NCI-H748 (cell line): ENCODE measurements around the gene PUS1.
"Not testable (repeated sequence)": the region's sequence is repeated elsewhere in the genome, so short reads cannot be mapped to it uniquely, and the experiment has no call there.

Experiments
- DNase-seq: peaks from one replicate; lab custom pipeline; 2025; ENCODE audit not compliant: unreplicated experiment; lab: John Stamatoyannopoulos, UW

PUS1 gene

GRCh38 chr12:131928711-131929580 is at the start of gene PUS1:
PUS1 (plus strand) TSS chr12:131929276; CDS start chr12:131929723, 447 bp downstream.
- peak; percentile 95 for DNase-seq

GRCh38 chr12:131882804-131883520 is 46.1 kb upstream of the PUS1 start:
- DNase-seq = no peak

GRCh38 chr12:131883521-131883900 is 45.6 kb upstream of the PUS1 start:
- no peak for DNase-seq

- not testable (repeated sequence) for DNase-seq
Measured at GRCh38 chr12:131885076-131885475, 44.0 kb upstream of the PUS1 start.

- DNase-seq = no peak
Measured at GRCh38 chr12:131885543-131886057, 43.5 kb upstream of the PUS1 start.

GRCh38 chr12:131891722-131892121 is 37.4 kb upstream of the PUS1 start:
- DNase-seq = not testable (repeated sequence)

GRCh38 chr12:131892711-131893604 is 36.1 kb upstream of the PUS1 start:
- DNase-seq = no peak

GRCh38 chr12:131893605-131894312 is 35.3 kb upstream of the PUS1 start:
- DNase-seq = peak; percentile 54

GRCh38 chr12:131894313-131894860 is 34.7 kb upstream of the PUS1 start, which contains the start of gene ULK1:
ULK1 (plus strand) TSS chr12:131894622; CDS start chr12:131895002, 380 bp downstream.
- peak; percentile 95 for DNase-seq

- DNase-seq = peak; percentile 36
Measured at GRCh38 chr12:131894981-131895639, 34.0 kb upstream of the PUS1 start.

- DNase-seq = no peak
Measured at GRCh38 chr12:131895640-131896079, 33.4 kb upstream of the PUS1 start.

- DNase-seq = peak; percentile 93
Measured at GRCh38 chr12:131896080-131896810, 32.8 kb upstream of the PUS1 start.

GRCh38 chr12:131896811-131897270 is 32.2 kb upstream of the PUS1 start:
- no peak for DNase-seq

- DNase-seq = no peak
Measured at GRCh38 chr12:131897276-131897675, 31.8 kb upstream of the PUS1 start.

GRCh38 chr12:131897875-131898274 is 31.2 kb upstream of the PUS1 start:
- DNase-seq = no peak

- DNase-seq = no peak
Measured at GRCh38 chr12:131900397-131900796, 28.7 kb upstream of the PUS1 start.

- no peak for DNase-seq
Measured at GRCh38 chr12:131901431-131902331, 27.4 kb upstream of the PUS1 start.
